PC-3 (cell line): ENCODE measurements around the gene UBE2G1. TPM values are rescaled to one million over a fixed set of nuclear protein-coding genes. Genes with fewer than 3 reads are reported as not detected.

Experiments used
- ATAC-seq: fragments of 200-7000 bp; cut with Tn5 transposase; 2 replicates; pipeline ENCODE4 v1.9.1; 2020; ENCODE audit warnings: mild to moderate bottlenecking, moderate library complexity
- BruUV-seq: library from RNA; stranded (reverse); fragments of 400-500 nt; replicated peaks from 2 replicates; lab custom pipeline; 2021; lab: Mats Ljungman, UMichigan
- CTCF ChIA-PET: fragments of 300-600 bp; sonication (Branson Sonifier 250); formaldehyde crosslinking; loops from one replicate; lab custom pipeline; 2022; ENCODE audit warnings: antibody characterized with exemption; lab: Charles Lee
- POLR2A ChIA-PET: fragments of 300-600 bp; sonication (Branson Sonifier 250); formaldehyde crosslinking; loops from one replicate; lab custom pipeline; 2022; ENCODE audit warnings: antibody characterized with exemption; ENCODE audit not compliant: unreplicated experiment; lab: Charles Lee
- DNase-seq: peaks from one replicate; pipeline ENCODE4 v3.0.0-alpha.2; 2015
- H2AFZ ChIP-seq: fragments of 300-600 bp; sonication (generic); 2 replicates; pipeline ENCODE4 v1.6.0; 2016; ENCODE audit warnings: antibody characterized with exemption, low read length
- H3F3A ChIP-seq: fragments of 300-600 bp; sonication (generic); one replicate; pipeline ENCODE4 v1.6.0; 2017; ENCODE audit warnings: antibody characterized with exemption, low read length, control low read depth, mild to moderate bottlenecking; ENCODE audit not compliant: unreplicated experiment
- H3K27ac ChIP-seq: fragments of 300-600 bp; sonication (generic); 2 replicates; pipeline ENCODE4 v1.5.1; 2016; ENCODE audit warnings: mild to moderate bottlenecking, low read length
- H3K27me3 ChIP-seq: fragments of 300-600 bp; sonication (generic); 2 replicates; pipeline ENCODE4 v1.6.1; 2016; ENCODE audit warnings: low read length, mixed read lengths
- H3K36me3 ChIP-seq: fragments of 300-600 bp; sonication (generic); 2 replicates; pipeline ENCODE4 v1.6.1; 2016; ENCODE audit warnings: low read depth, mixed run types, low read length, mixed read lengths
- H3K4me1 ChIP-seq: fragments of 300-600 bp; sonication (generic); 2 replicates; pipeline ENCODE4 v1.5.1; 2016; ENCODE audit warnings: low read length; ENCODE audit not compliant: insufficient read depth
- H3K4me2 ChIP-seq: fragments of 300-600 bp; sonication (generic); 2 replicates; pipeline ENCODE4 v1.6.0; 2016; ENCODE audit warnings: low read length
- H3K4me3 ChIP-seq: fragments of 300-600 bp; sonication (generic); 2 replicates; pipeline ENCODE4 v1.5.1; 2016; ENCODE audit warnings: mild to moderate bottlenecking, low read length, mixed read lengths
- H3K79me2 ChIP-seq: fragments of 300-600 bp; sonication (generic); 2 replicates; pipeline ENCODE4 v1.6.1; 2017; ENCODE audit warnings: low read length, mixed read lengths
- H3K9ac ChIP-seq: fragments of 300-600 bp; sonication (generic); 2 replicates; pipeline ENCODE4 v1.6.0; 2016; ENCODE audit warnings: mild to moderate bottlenecking, low read length
- H3K9me2 ChIP-seq: fragments of 300-600 bp; sonication (generic); replicated peaks from 2 replicates; pipeline ENCODE4 v1.6.1; 2016; ENCODE audit warnings: mixed run types, low read length, mixed read lengths
- H3K9me3 ChIP-seq: fragments of 300-600 bp; sonication (generic); 2 replicates; pipeline ENCODE4 v1.6.1; 2016; ENCODE audit warnings: low read length, mixed read lengths
- H4K20me1 ChIP-seq: fragments of 300-600 bp; sonication (generic); 2 replicates; pipeline ENCODE4 v1.6.1; 2016; ENCODE audit warnings: low read length, mixed read lengths
- CTCF ChIP-seq: fragments of 300-600 bp; sonication (generic); conservative IDR thresholded peaks from 2 replicates; pipeline ENCODE4 v1.5.1; 2017; ENCODE audit warnings: antibody characterized with exemption, low read depth, mild to moderate bottlenecking, low read length
- EZH2 ChIP-seq: fragments of 300-600 bp; sonication (generic); IDR thresholded peaks from one replicate; pipeline ENCODE4 v1.6.1; 2017; ENCODE audit warnings: antibody characterized with exemption, mild to moderate bottlenecking, low read length; ENCODE audit not compliant: unreplicated experiment
- EZH2phosphoT487 ChIP-seq: fragments of 300-600 bp; sonication (generic); IDR thresholded peaks from 2 replicates; pipeline ENCODE4 v1.6.1; 2018; ENCODE audit warnings: mild to moderate bottlenecking, antibody characterized with exemption, low read length, borderline replicate concordance
- intact Hi-C: fragments of 100-400 bp; cut with micrococcal nuclease; formaldehyde crosslinking; loops from 2 replicates; pipeline ENCODE4 v1.9.0; 2023
- total RNA-seq: library from RNA; depleted of rRNA; stranded (reverse); fragments of >200 nt; gene quantifications from 2 replicates; pipeline ENCODE4 v1.2.3, GENCODE V29; 2014

UBE2G1 gene
- total RNA-seq, 1 experiment from 2014 or later: 35.8 TPM

GRCh38 chr17:4249452-4250029, 116.9 kb downstream of the UBE2G1 start:
- Histone ChIP-seq H3F3A (no peaks in the 10 kb centered on the region), H3K9ac (no peak overlapping the region), H3K4me2 (no peak overlapping the region), H3K36me3 (no peaks in the 10 kb centered on the region), H3K79me2 (peaks cover 95% of the 10 kb centered on the region), H3K9me2 (no peaks in the 10 kb centered on the region), H3K9me3 (no peaks in the 10 kb centered on the region), H4K20me1 (peaks cover 10% of the 10 kb centered on the region; the same call in 1 of the 2 replicates), H3K27ac (no peak overlapping the region), H3K27me3 (no peaks in the 10 kb centered on the region), H2AFZ (no peak overlapping the region), H3K4me3 (no peak overlapping the region), H3K4me1 (peaks cover 21% of the 10 kb centered on the region)
- POLR2A ChIA-PET: interaction anchor here (0.6 kb wide), 1 partner anchor 68 kb away, joined by 3 read pairs; no protein-coding TSS in a partner anchor
- intact Hi-C loops: loop anchor here (2.0 kb wide), 1 partner anchor 35 kb away; no protein-coding TSS in a partner anchor
- CTCF ChIA-PET: interaction anchor here (0.6 to 1.1 kb wide), 3 partner anchors 9 to 249 kb away, joined by 3 to 7 read pairs (median 4); partner anchors contain the start of gene SPNS2
- TF ChIP-seq EZH2 (no peak), EZH2phosphoT487 (no peak), CTCF (peak; percentile 45; the same call in 1 of the 2 replicates)
- BruUV-seq: no TSS peak
- ATAC-seq (peak; percentile 42), DNase-seq (peak; percentile 43)

GRCh38 chr17:4248504-4249277, 117.8 kb downstream of the UBE2G1 start:
- Histone ChIP-seq H3K27me3 (no peaks in the 10 kb centered on the region), H3K27ac (peak overlapping the region; percentile 79), H2AFZ (no peak overlapping the region), H3K9me3 (no peaks in the 10 kb centered on the region), H3K9ac (peak overlapping the region; percentile 29; the same call in 1 of the 2 replicates), H3K9me2 (no peaks in the 10 kb centered on the region), H4K20me1 (peaks cover 10% of the 10 kb centered on the region; the same call in 1 of the 2 replicates), H3K79me2 (peaks cover 92% of the 10 kb centered on the region), H3K4me1 (peaks cover 21% of the 10 kb centered on the region), H3K4me3 (0 out of 2 replicates have a peak overlapping the region, but pooled peaks have one; percentile 24), H3K36me3 (no peaks in the 10 kb centered on the region), H3K4me2 (peak overlapping the region; percentile 77), H3F3A (no peaks in the 10 kb centered on the region)
- intact Hi-C loops: loop anchor here (2.0 kb wide), 1 partner anchor 34 kb away; no protein-coding TSS in a partner anchor
- TF ChIP-seq EZH2 (no peak), CTCF (no peak), EZH2phosphoT487 (no peak)
- ATAC-seq (no peak), DNase-seq (no peak)
- BruUV-seq: no TSS peak
- POLR2A ChIA-PET: interaction anchor here (0.6 kb wide), 1 partner anchor 67 kb away, joined by 3 read pairs; no protein-coding TSS in a partner anchor
- CTCF ChIA-PET: interaction anchor here (0.6 to 1.1 kb wide), 2 partner anchors 8 to 33 kb away, joined by 4 to 7 read pairs; no protein-coding TSS in a partner anchor
